H1 (cell line): ENCODE data around the gene STIL. TPM values are rescaled to one million over a fixed set of nuclear protein-coding genes. Genes with fewer than 3 reads are reported as not detected.

Experiments used
- CTCF ChIA-PET: fragments of 300-600 bp; sonication (Branson Sonifier 250); formaldehyde crosslinking; loops from one replicate; lab custom pipeline; 2021; ENCODE audit not compliant: partially characterized antibody; lab: Charles Lee
- POLR2A ChIA-PET: fragments of 300-600 bp; sonication (Branson Sonifier 250); formaldehyde crosslinking; loops from one replicate; lab custom pipeline; 2021; ENCODE audit warnings: inconsistent platforms; ENCODE audit not compliant: partially characterized antibody; lab: Charles Lee
- DNase-seq, 2 experiments: peaks; one replicate each; pipeline versions ENCODE4 v3.0.0 to v3.0.0-alpha.2; 2010 to 2022; ENCODE audit warnings: low spot score in 2 of 2, low read depth in 1 of 2, mixed read lengths in 1 of 2
- FAIRE-seq: peaks from 2 replicates; lab custom pipeline; 2011; peaks lifted over from hg19 to GRCh38; lab: Jason Lieb, UNC
- H2AFZ ChIP-seq: 2 replicates; pipeline ENCODE4 v1.8.1; 2012; ENCODE audit warnings: low read length, inconsistent platforms
- H2AK5ac ChIP-seq: 2 replicates; pipeline ENCODE4 v1.6.1; 2013; ENCODE audit warnings: low read depth, low read length
- H2BK120ac ChIP-seq: replicated peaks from 2 replicates; pipeline ENCODE3; 2013; ENCODE audit warnings: low read depth, low read length, inconsistent platforms
- H2BK12ac ChIP-seq: 2 replicates; pipeline ENCODE4 v1.6.1; 2013; ENCODE audit warnings: low read depth, low read length
- H2BK15ac ChIP-seq: 2 replicates; pipeline ENCODE4 v1.6.1; 2013; ENCODE audit warnings: low read length
- H2BK20ac ChIP-seq: 2 replicates; pipeline ENCODE4 v1.6.1; 2013; ENCODE audit warnings: low read length
- H2BK5ac ChIP-seq: 2 replicates; pipeline ENCODE4 v1.6.1; 2013; ENCODE audit warnings: low read depth, low read length
- H3K14ac ChIP-seq: 2 replicates; pipeline ENCODE4 v1.6.1; 2013; ENCODE audit warnings: inconsistent platforms; ENCODE audit not compliant: insufficient read length
- H3K18ac ChIP-seq: 2 replicates; pipeline ENCODE4 v1.6.1; 2013; ENCODE audit warnings: low read length; ENCODE audit errors: extremely low read depth
- H3K23ac ChIP-seq: 2 replicates; pipeline ENCODE4 v1.6.1; 2013; ENCODE audit warnings: inconsistent platforms; ENCODE audit not compliant: insufficient read length
- H3K23me2 ChIP-seq: 2 replicates; pipeline ENCODE4 v1.6.1; 2013; ENCODE audit warnings: low read depth, low read length
- H3K27ac ChIP-seq: 2 replicates; pipeline ENCODE4 v1.6.1; 2011; ENCODE audit warnings: low read depth, low read length, inconsistent platforms
- H3K27me3 ChIP-seq, 4 experiments: replicated peaks in 1 of 4; 1 replicate in 1 of 4; 2 replicates in 3 of 4; pipeline versions ENCODE4 v1.6.1 to v1.8.1; 2011 to 2013; ENCODE audit warnings: low read length in 3 of 4, mild to moderate bottlenecking in 3 of 4, inconsistent platforms in 2 of 4, mixed read lengths in 2 of 4, moderate library complexity in 1 of 4; ENCODE audit not compliant: control insufficient read depth in 3 of 4, insufficient read depth in 3 of 4; ENCODE audit errors: extremely low read depth in 1 of 4
- H3K36me3 ChIP-seq, 4 experiments: 2 replicates each; pipeline versions ENCODE4 v1.6.1 to v1.8.1; 2011 to 2013; ENCODE audit warnings: mild to moderate bottlenecking in 4 of 4, low read length in 3 of 4, moderate library complexity in 2 of 4, control low read depth in 1 of 4, inconsistent platforms in 1 of 4; ENCODE audit not compliant: insufficient read depth in 4 of 4, control insufficient read depth in 2 of 4
- H3K4ac ChIP-seq: replicated peaks from 2 replicates; pipeline ENCODE3; 2013; ENCODE audit warnings: low read length, low read depth, mixed read lengths, inconsistent platforms; ENCODE audit not compliant: insufficient read length
- H3K4me1 ChIP-seq, 4 experiments: replicated peaks in 1 of 4; 1 replicate in 1 of 4; 2 replicates in 3 of 4; pipeline versions ENCODE4 v1.6.1 to v1.8.1; 2011 to 2013; ENCODE audit warnings: low read length in 3 of 4, inconsistent platforms in 2 of 4, mixed read lengths in 1 of 4; ENCODE audit not compliant: insufficient read depth in 4 of 4, control insufficient read depth in 3 of 4
- H3K4me2 ChIP-seq, 2 experiments: 2 replicates each; pipeline versions ENCODE4 v1.6.1 to v1.8.1; 2011 to 2013; ENCODE audit warnings: low read depth in 2 of 2, low read length in 2 of 2, control low read depth in 1 of 2, inconsistent platforms in 1 of 2, mild to moderate bottlenecking in 1 of 2; ENCODE audit not compliant: insufficient read depth in 1 of 2
- H3K4me3 ChIP-seq, 4 experiments: fragments of 200-600, 300-600 bp in 1 of 4; sonication (generic), shearing (Covaris generic), sonication (Bioruptor Twin) in 1 of 4; 2 replicates each; pipeline versions ENCODE4 v1.5.1 to v1.8.1; 2011 to 2016; ENCODE audit warnings: low read length in 4 of 4, low read depth in 3 of 4, control low read depth in 2 of 4, inconsistent platforms in 2 of 4, mild to moderate bottlenecking in 2 of 4, mixed read lengths in 1 of 4, moderate library complexity in 1 of 4; ENCODE audit not compliant: insufficient read depth in 2 of 4; ENCODE audit errors: extremely low read depth in 1 of 4
- H3K56ac ChIP-seq: replicated peaks from 2 replicates; pipeline ENCODE3; 2013; ENCODE audit warnings: low read depth, mild to moderate bottlenecking, mixed read lengths, low read length, inconsistent platforms; ENCODE audit not compliant: insufficient read length
- H3K79me1 ChIP-seq: 2 replicates; pipeline ENCODE4 v1.6.1; 2013; ENCODE audit warnings: low read depth, low read length, control low read depth
- H3K79me2 ChIP-seq, 2 experiments: 2 replicates each; pipeline versions ENCODE4 v1.6.1 to v1.8.1; 2012 to 2013; ENCODE audit warnings: low read length in 2 of 2, mild to moderate bottlenecking in 2 of 2, inconsistent platforms in 1 of 2; ENCODE audit not compliant: insufficient read depth in 2 of 2, control insufficient read depth in 1 of 2
- H3K9ac ChIP-seq, 4 experiments: replicated peaks in 1 of 4; 1 replicate in 1 of 4; 2 replicates in 3 of 4; pipeline versions ENCODE4 v1.6.1 to v1.8.1; 2011 to 2013; ENCODE audit warnings: low read depth in 3 of 4, low read length in 3 of 4, control low read depth in 2 of 4, mild to moderate bottlenecking in 2 of 4, moderate library complexity in 2 of 4, inconsistent platforms in 1 of 4; ENCODE audit errors: extremely low read depth in 1 of 4
- H3K9me3 ChIP-seq, 2 experiments: 2 replicates each; pipeline versions ENCODE4 v1.6.1 to v1.8.1; 2012 to 2013; ENCODE audit warnings: mild to moderate bottlenecking in 2 of 2, moderate library complexity in 2 of 2, control low read depth in 1 of 2, inconsistent platforms in 1 of 2, low read depth in 1 of 2, low read length in 1 of 2, mixed read lengths in 1 of 2; ENCODE audit not compliant: insufficient read depth in 2 of 2
- H4K20me1 ChIP-seq, 2 experiments: replicated peaks in 1 of 2; 2 replicates each; pipeline versions ENCODE3 to v1.8.1; 2011 to 2013; ENCODE audit warnings: inconsistent platforms in 2 of 2, low read length in 2 of 2, mild to moderate bottlenecking in 1 of 2; ENCODE audit not compliant: insufficient read depth in 2 of 2, control insufficient read depth in 1 of 2
- H4K5ac ChIP-seq: 2 replicates; pipeline ENCODE4 v1.6.1; 2013; ENCODE audit warnings: low read length, low read depth, mixed read lengths, inconsistent platforms; ENCODE audit not compliant: insufficient read length
- H4K8ac ChIP-seq: 2 replicates; pipeline ENCODE4 v1.8.0; 2013; ENCODE audit warnings: mild to moderate bottlenecking, moderate library complexity, low read length, inconsistent platforms; ENCODE audit not compliant: insufficient read depth; ENCODE audit errors: extremely low read depth
- H4K91ac ChIP-seq: replicated peaks from 2 replicates; pipeline ENCODE3; 2013; ENCODE audit warnings: low read length, mixed read lengths, inconsistent platforms; ENCODE audit not compliant: insufficient read length
- TBP ChIP-seq: IDR thresholded peaks from 2 replicates; pipeline ENCODE4 v1.6.1; 2011; ENCODE audit warnings: low read depth, low read length, improper control_type of control experiment
- WGBS, 2 experiments: shearing (Covaris generic) in 1 of 2; methylation state at CpG; one replicate each; pipeline versions ENCODE4 v1.1.6 to v1.1.7; 2013 to 2015; ENCODE audit warnings: low lambda C conversion rate in 2 of 2, mixed read lengths in 2 of 2, inconsistent platforms in 1 of 2, low coverage in 1 of 2, missing lambda C conversion rate in 1 of 2; ENCODE audit not compliant: insufficient replicate concordance in 2 of 2, insufficient coverage in 1 of 2, insufficient read length in 1 of 2; ENCODE audit errors: extremely low coverage in 1 of 2, missing lambda C conversion rate in 1 of 2; 5-methylcytosine and 5-hydroxymethylcytosine counted together
- polyA plus RNA-seq, 7 experiments: library from polyadenylated mRNA; depleted of rRNA in 3 of 7; stranded (reverse) in 5 of 7; unstranded in 2 of 7; fragments of >200 nt in 5 of 7; fragments of 200-250 nt in 2 of 7; gene quantifications; 1 replicate in 5 of 7; 2 replicates in 1 of 7; 4 replicates in 1 of 7; pipeline versions ENCODE4 v1.2.1 to v1.2.3, GENCODE V29; 2011 to 2013; ENCODE audit warnings: missing spikeins in 2 of 7, mixed read lengths in 2 of 7
- total RNA-seq: library from RNA; stranded (reverse); fragmentation: NEBNext Ultra II Directional; extraction: Animal tissue kit (Norgen Biotek cat#: 25700); gene quantifications from 2 replicates; pipeline ENCODE4 v1.2.1, GENCODE V29; 2021

Gene STIL
- total and polyA plus RNA-seq, 2 of the 8 experiments (the other 6 are each of a cell fraction or from before 2014, with no cell fraction given), result 13.6 to 25.1 TPM

DNA sequence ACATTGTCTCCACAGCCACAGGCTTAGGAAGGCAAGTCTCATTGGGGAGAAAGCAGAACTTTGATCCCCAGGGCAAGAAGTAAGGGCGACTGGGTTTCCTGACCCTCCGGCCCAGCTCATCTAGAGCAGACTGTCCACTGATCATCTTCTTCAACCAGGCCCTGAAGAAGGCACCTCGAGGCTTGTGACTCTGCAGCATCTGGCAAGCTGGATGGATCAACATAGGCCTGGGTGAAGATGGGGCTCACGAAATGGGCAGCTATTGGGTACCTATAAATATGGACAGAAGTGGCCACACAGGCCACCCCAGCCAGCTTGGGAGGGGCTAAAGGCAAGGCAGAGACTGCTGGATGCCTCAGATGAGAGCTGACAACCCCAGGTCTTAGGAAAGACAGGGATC, 94.9 kb downstream of the STIL start:
- no peaks in the 10 kb centered on the region for H3K79me1 ChIP-seq
- H3K27ac ChIP-seq, result no peak overlapping the region
- no peak overlapping the region for H3K56ac ChIP-seq
- no peaks in the 10 kb centered on the region for H3K79me2 ChIP-seq
- POLR2A ChIA-PET, result no interaction called here
- H4K8ac ChIP-seq, result no peak overlapping the region
- H2BK120ac ChIP-seq, result no peak overlapping the region
- H3K23me2 ChIP-seq, result 0 out of 2 replicates have a peak, but pooled peaks cover under 1% of the 10 kb centered on the region
- no peak overlapping the region for H3K4ac ChIP-seq
- no peak overlapping the region for H2BK5ac ChIP-seq
- no peak overlapping the region for H4K91ac ChIP-seq
- H3K36me3 ChIP-seq, result no peaks in the 10 kb centered on the region
- WGBS, 2 experiments, result 75% methylated on average over 4 of the region's 4 CpGs; no CpG with 5 or more reads in 1 of the 2 experiments
- H3K4me1 ChIP-seq, result peaks cover 0 to 5% (median 4%) of the 10 kb centered on the region in 4 experiments; a peak in 5 of 7 replicates
- no peak overlapping the region for H2AK5ac ChIP-seq
- no peak overlapping the region for H2AFZ ChIP-seq
- no peak overlapping the region for H3K4me2 ChIP-seq
- peaks cover 0 to 3% of the 10 kb centered on the region in 2 experiments for H4K20me1 ChIP-seq
- no peak overlapping the region for H2BK15ac ChIP-seq
- H3K14ac ChIP-seq, result no peak overlapping the region
- H2BK12ac ChIP-seq, result no peak overlapping the region
- no peak overlapping the region for H3K9ac ChIP-seq
- CTCF ChIA-PET, result interaction anchor here (0.9 kb wide), 1 partner anchor 27 kb away, joined by 4 read pairs; no protein-coding TSS in a partner anchor
- no peak overlapping the region for H3K18ac ChIP-seq
- H3K23ac ChIP-seq, result no peak overlapping the region
- FAIRE-seq (no peak), DNase-seq (no peak)
- no peak for TF ChIP-seq TBP
- H3K27me3 ChIP-seq, result peaks cover 29 to 53% (median 44%) of the 10 kb centered on the region in 4 experiments
- H2BK20ac ChIP-seq, result no peak overlapping the region
- no peak overlapping the region for H3K4me3 ChIP-seq
- no peak overlapping the region for H4K5ac ChIP-seq
- H3K9me3 ChIP-seq, result no peaks in the 10 kb centered on the region
